Activated T-cell treated with anti-CD3 and anti-CD28 coated beads for 4 hours (primary cell): ENCODE measurements around the gene RIPK4.
A peak's percentile ranks its signal among the peaks of the same experiment; 100 is the strongest.

Experiments used
- DNase-seq: peaks from one replicate; pipeline ENCODE4 v3.0.0-alpha.2; 2020

The RIPK4 gene

GRCh38 chr21:41766883-41767605 lies at the start of gene RIPK4:
RIPK4 (minus strand) TSS chr21:41767052; CDS start chr21:41767041, 11 bp downstream.
- peak; percentile 60 for DNase-seq

- DNase-seq, result no peak
Observed at GRCh38 chr21:41815652-41816582, 49.1 kb upstream of the RIPK4 start.

GRCh38 chr21:41813226-41813625 lies 46.4 kb upstream of the RIPK4 start:
- no peak for DNase-seq

GRCh38 chr21:41812679-41813078 lies 45.8 kb upstream of the RIPK4 start:
- DNase-seq, result no peak

- no peak for DNase-seq
Observed at GRCh38 chr21:41810597-41810932, 43.7 kb upstream of the RIPK4 start.

GRCh38 chr21:41809891-41810596 lies 43.2 kb upstream of the RIPK4 start:
- DNase-seq, result no peak

- DNase-seq, result no peak
Observed at GRCh38 chr21:41808846-41809245, 42.0 kb upstream of the RIPK4 start.

- DNase-seq, result no peak
Observed at GRCh38 chr21:41808094-41808493, 41.2 kb upstream of the RIPK4 start.

- no peak for DNase-seq
Observed at GRCh38 chr21:41806773-41807172, 39.9 kb upstream of the RIPK4 start.

GRCh38 chr21:41805643-41806042 lies 38.8 kb upstream of the RIPK4 start:
- DNase-seq, result no peak

GRCh38 chr21:41805038-41805437 lies 38.2 kb upstream of the RIPK4 start:
- no peak for DNase-seq

- no peak for DNase-seq
Observed at GRCh38 chr21:41804381-41804780, 37.5 kb upstream of the RIPK4 start.

GRCh38 chr21:41803316-41803715 lies 36.5 kb upstream of the RIPK4 start:
- DNase-seq, result no peak

GRCh38 chr21:41802684-41803083 lies 35.8 kb upstream of the RIPK4 start:
- DNase-seq, result no peak

GRCh38 chr21:41802198-41802584 lies 35.3 kb upstream of the RIPK4 start:
- no peak for DNase-seq

- no peak for DNase-seq
Observed at GRCh38 chr21:41801321-41802197, 34.7 kb upstream of the RIPK4 start.

- DNase-seq, result no peak
Observed at GRCh38 chr21:41800425-41801320, 33.8 kb upstream of the RIPK4 start.

- DNase-seq, result no peak
Observed at GRCh38 chr21:41799763-41800162, 32.9 kb upstream of the RIPK4 start.

GRCh38 chr21:41798326-41798725 lies 31.5 kb upstream of the RIPK4 start:
- DNase-seq, result no peak

GRCh38 chr21:41796476-41797080 lies 29.7 kb upstream of the RIPK4 start:
- DNase-seq, result no peak

- no peak for DNase-seq
Observed at GRCh38 chr21:41795726-41796125, 28.9 kb upstream of the RIPK4 start.
